ENCODE measurements around the gene GDF2.

GDF2 gene

GRCh38 chr10:47350671-47351640 lies 28.7 kb downstream of the GDF2 start:
- Histone ChIP-seq H3K9ac (ENCODE audit: low read depth, low read length) (no peak overlapping the region), H3K4me1 (ENCODE audit: insufficient read depth, low read length) (no peaks in the 10 kb centered on the region), H3K79me2 (ENCODE audit: insufficient read depth, low read length) (no peaks in the 10 kb centered on the region), H3K36me3 (ENCODE audit: insufficient read depth, low read length) (no peaks in the 10 kb centered on the region), H3K4me3 (ENCODE audit: low read depth in 1 of 2, low read length in 2 of 2) (no peak overlapping the region), H2AFZ (ENCODE audit: low read depth, low read length) (no peak overlapping the region), H3K9me3 (ENCODE audit: insufficient read depth, low read length, severe bottlenecking) (no peaks in the 10 kb centered on the region), H3K27ac (ENCODE audit: low read length) (no peak overlapping the region), H3K27me3 (ENCODE audit: insufficient read depth, low read length, poor library complexity) (peaks cover 14% of the 10 kb centered on the region), H4K20me1 (ENCODE audit: insufficient read depth, low read length) (0 out of 2 replicates have a peak, but pooled peaks cover 4% of the 10 kb centered on the region), H3K4me2 (ENCODE audit: insufficient read depth, low read length) (no peak overlapping the region)
- ATAC-seq (ENCODE audit: insufficient read depth, low read depth) = no peak
- no peak for DNase-seq
- no peak for TF ChIP-seq CTCF (IDR thresholded peaks at IDR 0.05; ENCODE audit: borderline replicate concordance, extremely low read depth, low read length, poor library complexity, severe bottlenecking)
- no peak for TF ChIP-seq EZH2 (IDR thresholded peaks at IDR 0.05; ENCODE audit: borderline replicate concordance, low read depth, low read length, severe bottlenecking)

GRCh38 chr10:47351899-47352815 lies 29.9 kb downstream of the GDF2 start:
- H3K27ac ChIP-seq (ENCODE audit: low read length) = no peak overlapping the region
- H3K4me2 ChIP-seq (ENCODE audit: insufficient read depth, low read length) = no peak overlapping the region
- H3K36me3 ChIP-seq (ENCODE audit: insufficient read depth, low read length) = no peaks in the 10 kb centered on the region
- H2AFZ ChIP-seq (ENCODE audit: low read depth, low read length) = no peak overlapping the region
- H3K9ac ChIP-seq (ENCODE audit: low read depth, low read length) = no peak overlapping the region
- 0 out of 2 replicates have a peak, but pooled peaks cover 4% of the 10 kb centered on the region for H4K20me1 ChIP-seq (ENCODE audit: insufficient read depth, low read length)
- no peaks in the 10 kb centered on the region for H3K79me2 ChIP-seq (ENCODE audit: insufficient read depth, low read length)
- peaks cover 14% of the 10 kb centered on the region for H3K27me3 ChIP-seq (ENCODE audit: insufficient read depth, low read length, poor library complexity)
- TF ChIP-seq CTCF (IDR thresholded peaks at IDR 0.05; ENCODE audit: borderline replicate concordance, extremely low read depth, low read length, poor library complexity, severe bottlenecking) (no peak), EZH2 (IDR thresholded peaks at IDR 0.05; ENCODE audit: borderline replicate concordance, low read depth, low read length, severe bottlenecking) (no peak)
- H3K9me3 ChIP-seq (ENCODE audit: insufficient read depth, low read length, severe bottlenecking) = no peaks in the 10 kb centered on the region
- ATAC-seq (ENCODE audit: insufficient read depth, low read depth) (no peak), DNase-seq (no peak)
- no peak overlapping the region for H3K4me3 ChIP-seq (ENCODE audit: low read depth in 1 of 2, low read length in 2 of 2)
- H3K4me1 ChIP-seq (ENCODE audit: insufficient read depth, low read length) = no peaks in the 10 kb centered on the region

- H3K4me2 ChIP-seq (ENCODE audit: insufficient read depth, low read length) = no peak overlapping the region
- TF ChIP-seq CTCF (IDR thresholded peaks at IDR 0.05; ENCODE audit: borderline replicate concordance, extremely low read depth, low read length, poor library complexity, severe bottlenecking) (no peak), EZH2 (IDR thresholded peaks at IDR 0.05; ENCODE audit: borderline replicate concordance, low read depth, low read length, severe bottlenecking) (no peak)
- no peak overlapping the region for H3K27ac ChIP-seq (ENCODE audit: low read length)
- no peak overlapping the region for H2AFZ ChIP-seq (ENCODE audit: low read depth, low read length)
- no peaks in the 10 kb centered on the region for H3K79me2 ChIP-seq (ENCODE audit: insufficient read depth, low read length)
- DNase-seq (no peak), ATAC-seq (ENCODE audit: insufficient read depth, low read depth) (no peak)
- H3K27me3 ChIP-seq (ENCODE audit: insufficient read depth, low read length, poor library complexity) = peaks cover 9% of the 10 kb centered on the region
- 0 out of 2 replicates have a peak, but pooled peaks cover 4% of the 10 kb centered on the region for H4K20me1 ChIP-seq (ENCODE audit: insufficient read depth, low read length)
- no peaks in the 10 kb centered on the region for H3K9me3 ChIP-seq (ENCODE audit: insufficient read depth, low read length, severe bottlenecking)
- H3K36me3 ChIP-seq (ENCODE audit: insufficient read depth, low read length) = no peaks in the 10 kb centered on the region
- no peak overlapping the region for H3K4me3 ChIP-seq (ENCODE audit: low read depth in 1 of 2, low read length in 2 of 2)
- H3K9ac ChIP-seq (ENCODE audit: low read depth, low read length) = no peak overlapping the region
- no peaks in the 10 kb centered on the region for H3K4me1 ChIP-seq (ENCODE audit: insufficient read depth, low read length)
Observed at GRCh38 chr10:47353351-47353750, 31.1 kb downstream of the GDF2 start.

Data from DND-41 (cell line).